GM21390 (cell line): ENCODE measurements around the gene HOXB2.

Source experiments
- ATAC-seq: cut with Tn5 transposase; IDR thresholded peaks from one replicate; pipeline ENCODE4 v1.9.1; 2021; ENCODE audit not compliant: unreplicated experiment

Gene HOXB2

GRCh38 chr17:48566717-48567116 lies 21.8 kb upstream of the HOXB2 start:
- ATAC-seq: no peak

- ATAC-seq: no peak
These were observed 21.2 kb upstream of the HOXB2 start for GRCh38 chr17:48565925-48566710.

GRCh38 chr17:48565022-48565554 lies 20.2 kb upstream of the HOXB2 start:
- no peak for ATAC-seq

GRCh38 chr17:48564188-48565021 lies 19.5 kb upstream of the HOXB2 start:
- ATAC-seq: no peak

GRCh38 chr17:48563867-48564187 lies 18.9 kb upstream of the HOXB2 start:
- no peak for ATAC-seq

- no peak for ATAC-seq
These were observed 18.5 kb upstream of the HOXB2 start for GRCh38 chr17:48563385-48563838.

- no peak for ATAC-seq
These were observed 18.0 kb upstream of the HOXB2 start for GRCh38 chr17:48562934-48563333.

GRCh38 chr17:48561884-48562810 lies 17.2 kb upstream of the HOXB2 start:
- no peak for ATAC-seq

GRCh38 chr17:48559840-48560817 lies 15.2 kb upstream of the HOXB2 start:
- no peak for ATAC-seq

- no peak for ATAC-seq
These were observed 14.4 kb upstream of the HOXB2 start for GRCh38 chr17:48559122-48559839.

- no peak for ATAC-seq
These were observed 13.9 kb upstream of the HOXB2 start for GRCh38 chr17:48558831-48559121.

GRCh38 chr17:48558057-48558830 lies 13.3 kb upstream of the HOXB2 start:
- ATAC-seq: no peak

- ATAC-seq: no peak
These were observed 11.9 kb upstream of the HOXB2 start for GRCh38 chr17:48556576-48557401.

GRCh38 chr17:48556229-48556575 lies 11.3 kb upstream of the HOXB2 start:
- no peak for ATAC-seq

- ATAC-seq: no peak
These were observed 10.6 kb upstream of the HOXB2 start for GRCh38 chr17:48555258-48556228.

- no peak for ATAC-seq
These were observed 9.7 kb upstream of the HOXB2 start for GRCh38 chr17:48554412-48555257.
